NCI-H2081 treated with DMSO at 0.1 percent for 48 hours (cell line): ENCODE data around the gene EEF1B2.
"Not testable (repeated sequence)": the region's sequence is repeated elsewhere in the genome, so short reads cannot be mapped to it uniquely, and the experiment has no call there.

ENCODE experiments used
- DNase-seq: peaks from one replicate; lab custom pipeline; 2025; lab: John Stamatoyannopoulos, UW

EEF1B2 gene

DNA sequence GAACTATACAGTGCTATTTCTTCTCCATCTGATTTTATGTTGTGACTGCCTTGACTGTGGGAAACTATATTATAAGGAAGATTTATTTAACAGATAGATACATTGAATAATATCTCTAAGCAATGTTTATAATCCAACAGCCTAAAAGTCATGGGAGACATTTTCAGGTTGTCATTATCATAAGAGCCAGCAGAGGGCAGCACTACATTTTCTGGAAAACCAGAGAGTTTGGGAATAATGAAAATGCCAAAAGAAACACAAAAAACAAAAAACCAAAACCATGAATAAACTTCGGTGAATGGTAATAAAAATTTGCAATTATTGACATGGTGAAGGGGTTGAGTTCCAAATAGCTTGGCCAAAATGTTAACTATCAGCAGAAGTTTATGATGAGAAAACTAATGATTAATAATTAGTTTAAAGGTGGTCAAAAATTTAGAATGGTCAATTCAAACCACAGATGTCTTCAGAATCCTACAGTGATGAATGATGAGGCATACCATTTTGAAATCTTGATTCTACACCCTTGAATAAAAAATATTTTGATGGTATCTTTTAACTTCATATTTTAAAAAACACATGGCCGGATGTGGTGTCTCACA lies 4.7 kb downstream of the EEF1B2 start:
- DNase-seq = no peak

DNA sequence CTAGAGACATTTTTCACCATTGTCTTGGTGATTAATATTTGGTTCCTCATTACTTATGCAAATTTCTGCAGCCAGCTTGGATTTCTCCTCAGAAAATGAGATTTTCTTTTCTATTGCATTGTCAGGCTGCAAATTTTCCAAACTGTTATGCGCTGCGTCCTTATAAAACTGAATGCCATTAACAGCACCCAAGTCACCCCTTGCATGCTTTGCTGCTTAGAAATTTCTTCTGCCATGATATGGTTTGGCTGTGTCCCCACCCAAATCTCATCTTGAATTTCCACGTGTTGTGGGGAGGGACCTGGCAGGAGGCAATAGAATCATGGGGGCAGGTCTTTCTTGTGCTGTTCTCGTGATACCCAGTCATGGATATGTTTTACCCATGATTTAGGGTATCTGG lies 8.5 kb downstream of the EEF1B2 start:
- DNase-seq = not testable (repeated sequence)

DNA sequence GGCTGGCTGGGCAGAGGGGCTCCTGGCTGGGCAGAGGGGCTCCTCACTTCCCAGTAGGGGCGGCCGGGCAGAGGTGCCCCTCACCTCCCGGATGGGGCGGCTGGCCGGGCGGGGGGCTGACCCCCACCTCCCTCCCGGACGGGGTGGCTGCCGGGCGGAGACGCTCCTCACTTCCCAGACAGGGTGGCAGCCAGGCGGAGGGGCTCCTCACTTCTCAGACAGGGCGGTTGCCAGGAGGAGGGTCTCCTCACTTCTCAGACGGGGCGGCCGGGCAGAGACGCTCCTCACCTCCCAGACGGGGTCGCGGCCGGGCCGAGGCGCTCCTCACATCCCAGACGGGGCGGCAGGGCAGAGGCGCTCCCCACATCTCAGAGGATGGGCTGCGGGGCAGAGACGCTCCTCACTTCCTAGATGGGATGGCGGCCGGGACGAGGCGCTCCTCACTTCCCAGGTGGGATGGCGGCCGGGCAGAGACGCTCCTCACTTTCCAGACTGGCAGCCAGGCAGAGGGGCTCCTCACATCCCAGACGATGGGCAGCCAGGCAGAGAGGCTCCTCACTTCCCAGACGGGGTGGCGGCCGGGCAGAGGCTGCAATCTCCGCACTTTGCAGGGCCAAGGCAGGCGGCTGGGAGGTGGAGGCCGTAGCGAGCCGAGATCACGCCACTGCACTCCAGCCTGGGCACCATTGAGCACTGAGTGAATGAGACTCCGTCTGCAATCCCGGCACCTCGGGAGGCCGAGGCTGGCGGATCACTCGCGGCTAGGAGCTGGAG lies 12.1 kb downstream of the EEF1B2 start:
- not testable (repeated sequence) for DNase-seq

DNA sequence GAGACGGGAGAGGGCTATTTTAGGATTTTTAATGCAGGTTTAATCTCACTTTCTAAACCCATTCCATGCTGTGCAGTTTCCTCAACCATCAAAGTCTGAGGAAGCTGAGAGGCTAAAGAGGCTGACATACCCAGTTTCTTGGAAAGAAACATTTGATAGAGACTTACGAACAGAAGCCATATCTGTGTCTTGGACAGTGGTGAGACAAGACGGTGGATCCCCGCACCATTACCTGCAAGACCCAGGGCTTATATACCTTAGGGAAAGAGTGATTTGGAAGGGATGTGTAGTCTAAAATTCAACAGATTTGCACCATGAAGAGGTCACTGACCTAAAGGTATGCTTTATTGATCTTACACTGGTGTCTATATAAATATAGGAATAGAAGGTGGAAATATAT lies 13.5 kb downstream of the EEF1B2 start:
- no peak for DNase-seq

DNA sequence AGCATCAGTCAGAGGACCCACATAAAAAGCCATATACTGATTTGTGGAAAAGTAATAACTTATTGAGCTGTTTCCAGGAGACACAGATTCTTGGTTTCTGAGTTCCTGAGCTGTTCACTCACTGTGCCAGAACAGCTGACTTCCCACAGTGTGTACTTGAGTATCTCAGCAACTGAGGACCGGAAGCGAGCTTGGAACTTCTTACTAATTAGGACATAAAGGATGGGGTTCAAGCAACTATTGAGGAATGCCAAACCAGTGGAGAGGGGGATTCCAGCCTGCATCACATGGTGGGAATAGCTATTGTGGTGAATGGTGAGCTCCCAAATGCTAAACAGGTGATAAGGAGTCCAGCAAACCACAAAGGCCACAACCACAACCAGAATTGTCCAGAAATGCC lies 16.4 kb downstream of the EEF1B2 start:
- DNase-seq = no peak

DNA sequence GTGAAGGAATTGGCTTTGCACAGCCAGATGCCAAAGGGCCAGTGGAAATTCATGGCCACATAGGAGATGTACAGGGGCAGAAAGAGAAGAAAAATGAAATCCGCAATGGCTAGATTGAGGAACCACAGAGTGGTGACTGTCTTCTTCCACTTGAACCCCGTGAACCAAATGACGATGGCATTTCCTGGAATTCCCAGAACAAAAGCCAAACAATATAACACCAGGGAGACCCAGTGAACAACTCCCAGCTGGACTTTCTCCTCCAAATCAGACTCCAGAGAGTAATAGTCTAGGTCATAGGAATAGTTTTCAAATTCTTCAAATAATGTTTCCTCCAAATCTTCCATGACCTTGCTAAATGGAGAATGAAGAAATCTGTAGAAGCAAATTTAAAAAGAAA lies 17.2 kb downstream of the EEF1B2 start:
- DNase-seq = no peak

DNA sequence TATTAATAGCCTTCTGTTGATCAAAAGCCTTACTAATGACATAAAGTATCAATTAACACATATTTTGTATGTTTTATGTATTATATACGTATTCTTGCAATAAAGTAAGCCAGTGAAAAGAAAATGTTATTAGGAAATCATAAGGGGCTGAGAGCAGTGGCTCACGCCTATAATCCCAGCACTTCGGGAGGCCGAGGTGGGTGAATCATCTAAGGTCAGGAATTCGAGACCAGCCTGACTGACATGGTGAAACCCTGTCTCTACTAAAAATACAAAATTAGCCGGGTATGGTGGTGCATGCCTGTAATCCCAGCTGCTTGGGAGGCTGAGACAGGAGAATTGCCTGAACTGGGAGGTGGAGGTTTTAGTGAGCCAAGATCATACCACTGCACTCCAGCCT lies 21.8 kb downstream of the EEF1B2 start:
- DNase-seq = not testable (repeated sequence)

DNA sequence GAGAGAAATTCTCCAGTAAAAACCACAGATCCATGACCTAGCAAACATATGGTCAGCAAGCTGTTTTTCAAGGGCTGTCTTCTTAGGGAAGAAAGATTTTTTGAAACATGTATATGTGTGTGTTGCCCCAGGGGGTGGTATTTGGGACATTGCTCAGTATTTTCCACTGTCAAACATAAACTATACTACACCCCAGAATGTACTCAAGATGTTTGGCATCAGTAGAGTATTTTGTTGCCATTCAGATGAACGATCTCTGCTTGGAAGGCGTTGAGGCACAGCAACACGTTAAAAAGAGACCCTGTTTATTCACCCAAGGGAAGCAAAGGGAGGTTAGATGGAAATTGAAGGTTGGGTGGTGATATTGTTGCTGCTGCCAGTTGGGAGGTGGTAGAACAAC lies 30.0 kb downstream of the EEF1B2 start:
- no peak for DNase-seq

DNA sequence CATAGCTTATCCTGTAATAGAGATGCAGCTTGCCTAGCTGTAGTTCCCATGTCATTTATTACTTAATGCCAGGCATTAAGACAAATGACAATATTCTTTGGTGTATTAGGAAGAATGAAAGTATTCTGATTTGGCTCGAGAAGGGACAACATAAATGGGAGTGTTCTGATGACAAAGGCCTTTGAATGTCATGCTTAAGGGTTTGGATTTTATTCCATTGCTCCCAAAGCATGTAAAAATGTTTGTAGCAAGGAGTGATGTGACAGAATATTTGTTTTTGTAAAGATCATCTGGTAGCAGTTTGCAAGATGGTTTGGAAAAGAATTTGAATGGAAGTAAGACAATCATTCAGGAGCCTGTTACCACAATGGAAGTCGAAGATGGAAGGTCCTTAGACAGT lies 30.4 kb downstream of the EEF1B2 start:
- no peak for DNase-seq

DNA sequence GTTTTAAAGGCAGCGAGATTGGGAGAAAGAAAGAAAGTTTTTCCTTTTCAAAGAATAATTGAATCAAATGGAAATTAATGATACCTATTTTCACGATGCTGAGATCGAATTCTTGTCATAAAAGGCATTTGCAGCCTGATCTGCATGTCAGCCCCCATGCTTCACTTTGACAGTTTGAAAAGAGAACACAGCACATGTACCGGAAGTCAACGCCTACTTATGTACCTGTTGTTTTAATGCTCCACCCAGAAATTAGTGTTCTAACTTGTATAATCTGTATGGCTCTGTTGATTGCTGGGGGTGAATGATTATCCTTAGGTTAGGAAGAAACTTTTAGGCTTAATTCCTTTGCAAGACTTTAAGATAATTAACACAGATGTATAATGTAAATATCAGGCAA lies 31.0 kb downstream of the EEF1B2 start:
- no peak for DNase-seq

DNA sequence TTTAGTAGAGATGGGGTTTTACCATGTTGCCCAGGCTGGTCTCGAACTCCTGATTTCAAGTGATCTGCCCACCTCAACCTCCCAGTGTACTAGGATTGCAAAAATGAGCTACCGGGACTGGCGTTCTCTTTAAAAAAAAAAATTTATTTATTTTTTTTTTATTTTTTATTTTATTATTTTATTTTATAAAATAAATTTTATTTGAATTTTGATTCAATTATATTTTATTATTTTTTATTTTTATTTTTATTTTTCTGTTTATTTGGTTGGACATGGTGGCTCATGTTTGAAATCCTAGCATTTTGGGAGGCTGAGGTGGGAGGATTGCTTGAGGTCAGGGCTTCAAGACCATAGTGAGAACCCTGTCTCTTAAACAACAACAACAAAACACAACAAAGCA lies 32.5 kb downstream of the EEF1B2 start:
- no peak for DNase-seq

DNA sequence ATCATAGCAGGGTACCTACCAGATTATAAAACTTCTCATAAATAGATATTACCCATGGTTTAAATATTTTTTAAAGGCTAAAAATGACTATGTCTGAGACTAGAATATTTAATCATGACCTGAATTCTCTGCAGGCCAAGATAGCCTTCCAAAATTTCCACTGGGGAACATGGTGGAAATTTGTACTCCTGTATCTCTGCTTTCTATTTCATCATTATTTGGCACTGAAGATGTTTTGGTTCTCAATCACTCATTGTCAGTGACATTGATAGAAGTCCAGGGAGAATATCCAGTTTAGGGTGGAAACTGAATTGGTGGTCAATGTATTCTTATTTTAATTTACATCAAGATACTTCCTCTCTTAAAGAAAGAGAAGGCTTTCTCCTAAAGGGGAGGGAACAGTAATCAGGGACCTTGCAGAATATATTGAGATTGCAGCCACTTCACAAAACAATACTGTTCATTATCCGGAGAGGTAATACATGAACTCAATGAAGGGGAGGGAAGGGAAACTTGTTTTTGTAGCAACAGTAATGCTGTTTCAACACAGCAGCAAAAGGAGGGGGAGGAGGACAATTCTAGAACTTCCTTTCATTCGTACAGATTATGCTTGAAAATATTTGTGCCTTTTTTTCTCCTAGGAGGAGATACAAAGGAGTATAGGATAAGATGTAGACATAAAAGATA lies 34.1 kb downstream of the EEF1B2 start:
- DNase-seq = no peak

DNA sequence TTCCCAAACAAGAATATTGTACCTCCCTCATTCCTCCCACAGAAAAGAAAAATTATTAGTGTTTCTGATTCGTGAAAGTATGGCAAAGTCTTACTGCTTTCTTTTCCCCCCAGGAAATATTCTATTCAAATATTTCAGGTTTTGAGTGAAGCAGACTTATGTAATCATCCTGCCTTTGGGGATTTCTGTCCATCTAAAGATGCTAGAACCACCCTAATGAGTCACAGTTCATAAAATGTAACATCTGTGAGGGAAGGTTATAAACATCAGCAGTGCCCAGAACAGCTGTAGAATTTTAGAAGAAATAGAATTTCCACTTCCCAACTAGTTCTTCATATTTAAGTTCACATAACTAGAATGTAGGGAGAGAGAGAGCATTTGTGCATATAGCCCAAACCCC lies 39.0 kb downstream of the EEF1B2 start:
- DNase-seq = no peak

DNA sequence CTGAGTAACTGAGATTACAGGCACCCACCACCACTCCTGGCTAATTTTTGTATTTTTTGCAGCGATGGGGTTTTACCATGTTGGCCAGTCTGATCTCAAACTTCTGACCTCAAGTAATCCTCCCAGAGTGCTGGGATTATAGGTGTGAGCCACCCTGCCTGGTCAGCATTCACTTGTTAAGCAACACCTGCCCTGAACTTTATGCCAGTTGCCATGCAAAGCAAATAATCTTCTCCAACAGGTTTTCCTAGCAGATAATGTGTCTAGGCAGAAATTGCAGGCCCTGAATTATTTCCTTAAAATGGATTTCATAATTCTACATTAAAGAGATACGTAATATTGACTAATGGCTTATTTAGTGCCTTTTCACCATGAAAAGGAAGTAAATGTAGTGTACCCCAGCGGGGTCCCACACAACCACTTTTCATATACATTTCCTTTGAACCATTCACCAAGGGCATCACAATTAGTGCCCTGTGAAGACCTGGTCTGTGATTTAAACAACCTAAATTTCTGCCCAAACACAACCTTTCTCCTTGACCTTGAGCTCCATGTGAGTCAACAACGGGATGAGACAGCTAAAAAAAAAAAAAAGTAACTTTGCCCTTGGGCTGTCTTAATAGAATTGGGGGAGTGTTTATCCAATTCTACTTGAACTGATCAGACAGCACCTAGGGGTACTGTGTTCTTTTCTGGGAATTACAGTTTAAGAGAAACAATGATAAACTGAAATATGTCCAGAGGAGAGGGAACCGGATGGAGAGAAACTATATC lies 41.6 kb downstream of the EEF1B2 start:
- no peak for DNase-seq

DNA sequence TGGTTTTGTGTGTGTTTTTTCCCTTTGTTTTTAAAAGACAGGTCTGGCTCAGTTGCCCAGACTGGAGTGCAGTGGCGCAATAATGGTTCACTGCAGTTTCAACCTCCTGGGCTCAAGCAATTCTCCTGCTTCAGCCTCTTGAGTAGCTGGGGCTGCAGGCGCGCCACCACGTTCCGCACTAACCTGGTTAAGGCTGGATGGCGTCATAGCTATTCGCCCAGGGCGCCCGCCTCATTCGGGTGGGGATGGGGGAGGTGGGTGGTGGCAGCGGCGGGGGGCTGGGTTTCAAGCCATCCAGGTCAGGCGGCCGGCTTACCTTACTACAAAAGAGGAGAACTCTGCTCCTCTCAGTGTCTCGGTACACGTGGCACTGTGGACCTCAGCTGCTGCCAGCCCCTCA lies 42.8 kb downstream of the EEF1B2 start:
- no peak for DNase-seq

DNA sequence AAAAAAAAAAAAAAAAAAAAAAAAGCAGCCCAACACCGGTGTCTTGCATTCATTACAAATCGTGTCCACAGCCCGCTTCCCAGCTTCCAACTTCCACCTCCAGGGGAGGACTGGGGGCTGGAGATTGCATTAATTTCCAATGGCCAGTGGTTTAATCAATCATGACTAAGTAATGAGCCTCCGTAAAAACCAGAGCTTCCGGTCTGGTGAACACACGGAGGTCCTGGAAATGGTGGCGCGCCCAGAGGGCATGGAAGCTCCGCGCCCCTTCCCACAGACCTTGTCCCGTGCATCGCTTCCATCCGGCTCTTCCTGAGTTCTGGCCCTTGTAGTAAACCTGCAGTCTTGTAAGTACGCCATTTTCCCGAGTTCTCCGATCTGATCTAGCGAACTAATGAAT lies 43.6 kb downstream of the EEF1B2 start:
- no peak for DNase-seq

DNA sequence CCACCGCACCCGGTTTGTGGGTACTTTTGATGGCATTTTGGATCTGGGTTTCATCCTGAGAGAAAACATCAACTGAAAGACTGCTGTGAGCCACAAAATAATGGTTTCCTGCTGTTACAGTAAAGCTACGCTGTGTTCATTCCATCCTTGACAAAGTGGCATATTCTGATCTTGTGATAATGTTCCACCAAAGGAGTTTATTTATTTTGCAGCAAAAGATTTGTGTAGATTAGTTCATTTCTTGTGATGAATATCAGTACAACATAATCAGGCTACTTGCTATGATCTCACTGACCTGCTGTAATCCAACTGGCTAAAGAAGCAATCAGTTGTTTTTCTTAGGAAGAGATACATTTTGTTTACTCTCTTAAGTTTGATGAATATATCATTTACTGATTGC lies 45.0 kb downstream of the EEF1B2 start:
- DNase-seq = no peak

DNA sequence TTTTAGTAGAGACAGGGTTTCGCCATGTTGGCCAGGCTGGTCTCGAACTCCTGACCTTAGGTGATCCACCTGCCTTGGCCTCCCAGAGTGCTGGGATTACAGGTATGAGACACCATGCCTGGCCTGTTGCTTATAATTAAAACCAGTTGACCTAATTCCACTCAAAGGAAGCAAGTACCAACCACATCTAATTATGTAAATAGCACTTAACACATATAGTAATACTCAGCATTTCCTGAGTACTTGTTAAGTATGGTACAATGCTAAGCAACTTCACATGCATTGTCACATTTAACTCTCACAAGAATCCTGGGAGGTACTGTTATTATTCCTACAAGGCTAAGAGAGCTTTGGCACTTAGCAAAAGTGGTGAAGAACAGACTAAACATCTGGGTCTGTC lies 47.6 kb downstream of the EEF1B2 start:
- not testable (repeated sequence) for DNase-seq

DNA sequence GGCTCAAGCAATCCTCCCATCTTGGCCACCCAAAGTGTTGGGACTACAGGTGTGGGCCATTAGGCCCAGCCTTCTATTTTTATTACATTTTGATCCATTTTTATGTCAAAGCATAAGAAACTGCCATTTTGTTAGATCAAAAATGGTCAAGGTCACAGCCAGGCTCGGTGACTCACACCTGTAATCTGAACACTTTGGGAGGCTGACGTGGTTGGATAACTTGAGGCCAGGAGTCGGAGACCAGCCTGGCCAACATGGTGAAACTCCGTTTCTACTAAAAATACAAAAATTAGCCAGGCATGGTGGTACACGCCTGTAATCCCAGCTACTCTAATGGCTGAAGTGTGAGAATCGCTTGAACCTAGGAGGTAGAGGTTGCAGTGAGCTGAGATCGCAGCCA lies 49.2 kb downstream of the EEF1B2 start:
- no peak for DNase-seq

DNA sequence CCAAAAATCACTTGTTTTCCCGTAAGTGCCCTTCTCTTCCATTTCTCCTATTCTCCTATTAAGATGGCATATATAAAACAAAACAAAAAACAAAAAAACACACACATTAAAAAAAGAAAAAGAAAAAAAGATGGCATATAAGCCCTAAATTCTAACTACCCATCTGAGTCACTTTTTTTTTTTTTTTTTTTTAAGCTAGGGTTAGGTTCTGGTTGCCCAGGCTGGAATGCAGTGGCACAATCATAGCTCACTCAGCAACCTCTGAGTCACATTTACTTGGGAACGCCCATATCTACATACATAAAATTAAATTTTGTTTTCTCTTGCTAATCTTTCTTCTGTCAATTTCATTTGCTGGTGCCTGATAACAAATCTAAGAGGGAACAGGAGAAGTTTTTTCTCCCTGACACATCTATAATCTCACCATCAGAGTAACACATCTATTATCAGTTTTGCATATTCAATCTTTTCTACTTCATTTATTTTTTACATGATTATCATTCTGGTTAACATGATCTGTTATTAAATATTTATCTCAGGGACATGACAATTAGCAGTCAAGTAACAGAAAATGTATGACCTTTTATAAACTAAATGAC lies 52.1 kb downstream of the EEF1B2 start:
- DNase-seq = no peak
